GM13976 (cell line): ENCODE data around the gene RGS6.

ENCODE experiments used
- DNase-seq: peaks from one replicate; pipeline ENCODE4 v3.0.0; 2012; ENCODE audit warnings: low spot score
- in situ Hi-C: fragments of 300-500 bp; cut with MboI; formaldehyde crosslinking; loops from one replicate; pipeline ENCODE4 v1.12.0; 2022; ENCODE audit warnings: low sequenced_read_pairs, mixed read lengths, inconsistent platforms; ENCODE audit not compliant: unreplicated experiment
- TF ChIP-seq, protein P1 (sequence below): IDR thresholded peaks from 2 replicates; pipeline ENCODE4 v1.5.1; 2012; ENCODE audit warnings: borderline replicate concordance, mild to moderate bottlenecking; ENCODE audit not compliant: insufficient read depth; ENCODE audit errors: extremely low read depth, missing control alignments, control extremely low read depth

Gene RGS6

DNA sequence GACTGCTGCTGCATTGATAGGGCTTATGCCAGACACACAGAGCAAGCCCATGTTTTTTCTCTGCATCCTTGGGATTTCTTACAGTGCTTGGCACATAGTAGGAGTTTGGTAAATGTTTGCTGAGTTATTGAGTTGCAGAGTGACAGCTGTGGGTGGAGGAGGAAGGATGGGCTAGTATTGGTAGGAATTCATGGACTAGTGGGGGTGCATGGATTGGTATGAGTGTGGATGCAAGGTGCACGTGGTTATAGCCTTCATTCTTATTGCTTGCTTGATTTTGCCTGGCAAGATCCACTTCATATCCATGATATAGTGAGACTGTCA is 11.4 kb downstream of the RGS6 start:
- DNase-seq: no peak
- in situ Hi-C loops: no loop called here
- TF ChIP-seq, protein P1, sequence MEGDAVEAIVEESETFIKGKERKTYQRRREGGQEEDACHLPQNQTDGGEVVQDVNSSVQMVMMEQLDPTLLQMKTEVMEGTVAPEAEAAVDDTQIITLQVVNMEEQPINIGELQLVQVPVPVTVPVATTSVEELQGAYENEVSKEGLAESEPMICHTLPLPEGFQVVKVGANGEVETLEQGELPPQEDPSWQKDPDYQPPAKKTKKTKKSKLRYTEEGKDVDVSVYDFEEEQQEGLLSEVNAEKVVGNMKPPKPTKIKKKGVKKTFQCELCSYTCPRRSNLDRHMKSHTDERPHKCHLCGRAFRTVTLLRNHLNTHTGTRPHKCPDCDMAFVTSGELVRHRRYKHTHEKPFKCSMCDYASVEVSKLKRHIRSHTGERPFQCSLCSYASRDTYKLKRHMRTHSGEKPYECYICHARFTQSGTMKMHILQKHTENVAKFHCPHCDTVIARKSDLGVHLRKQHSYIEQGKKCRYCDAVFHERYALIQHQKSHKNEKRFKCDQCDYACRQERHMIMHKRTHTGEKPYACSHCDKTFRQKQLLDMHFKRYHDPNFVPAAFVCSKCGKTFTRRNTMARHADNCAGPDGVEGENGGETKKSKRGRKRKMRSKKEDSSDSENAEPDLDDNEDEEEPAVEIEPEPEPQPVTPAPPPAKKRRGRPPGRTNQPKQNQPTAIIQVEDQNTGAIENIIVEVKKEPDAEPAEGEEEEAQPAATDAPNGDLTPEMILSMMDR: no peak

DNA sequence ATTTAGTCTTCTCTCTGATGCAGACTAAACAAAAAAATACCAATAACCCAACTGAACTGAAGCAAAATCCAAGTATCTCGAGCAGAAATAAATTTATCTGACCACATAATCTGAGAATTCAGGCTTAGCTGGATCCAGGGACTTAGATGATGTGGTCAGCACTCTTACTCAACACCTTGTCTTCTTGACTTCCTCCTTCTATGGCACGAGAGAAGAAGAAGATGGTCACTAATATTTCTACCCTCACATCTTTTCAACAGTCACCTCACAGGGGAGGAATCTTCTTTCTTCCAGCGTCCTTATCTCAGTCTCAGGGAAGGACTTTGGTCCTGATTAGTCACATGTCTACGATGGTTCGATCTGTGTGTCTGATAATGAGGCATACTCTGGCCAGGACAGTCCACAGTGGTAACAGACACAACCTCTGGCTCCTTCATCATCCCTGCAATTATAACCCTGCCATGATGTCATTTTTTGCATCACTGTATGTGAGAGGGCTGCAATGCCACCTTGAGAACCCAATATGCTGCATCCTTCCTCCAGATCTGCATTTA is 15.8 kb downstream of the RGS6 start:
- TF ChIP-seq, protein P1: no peak
- in situ Hi-C loops: no loop called here
- DNase-seq: no peak

DNA sequence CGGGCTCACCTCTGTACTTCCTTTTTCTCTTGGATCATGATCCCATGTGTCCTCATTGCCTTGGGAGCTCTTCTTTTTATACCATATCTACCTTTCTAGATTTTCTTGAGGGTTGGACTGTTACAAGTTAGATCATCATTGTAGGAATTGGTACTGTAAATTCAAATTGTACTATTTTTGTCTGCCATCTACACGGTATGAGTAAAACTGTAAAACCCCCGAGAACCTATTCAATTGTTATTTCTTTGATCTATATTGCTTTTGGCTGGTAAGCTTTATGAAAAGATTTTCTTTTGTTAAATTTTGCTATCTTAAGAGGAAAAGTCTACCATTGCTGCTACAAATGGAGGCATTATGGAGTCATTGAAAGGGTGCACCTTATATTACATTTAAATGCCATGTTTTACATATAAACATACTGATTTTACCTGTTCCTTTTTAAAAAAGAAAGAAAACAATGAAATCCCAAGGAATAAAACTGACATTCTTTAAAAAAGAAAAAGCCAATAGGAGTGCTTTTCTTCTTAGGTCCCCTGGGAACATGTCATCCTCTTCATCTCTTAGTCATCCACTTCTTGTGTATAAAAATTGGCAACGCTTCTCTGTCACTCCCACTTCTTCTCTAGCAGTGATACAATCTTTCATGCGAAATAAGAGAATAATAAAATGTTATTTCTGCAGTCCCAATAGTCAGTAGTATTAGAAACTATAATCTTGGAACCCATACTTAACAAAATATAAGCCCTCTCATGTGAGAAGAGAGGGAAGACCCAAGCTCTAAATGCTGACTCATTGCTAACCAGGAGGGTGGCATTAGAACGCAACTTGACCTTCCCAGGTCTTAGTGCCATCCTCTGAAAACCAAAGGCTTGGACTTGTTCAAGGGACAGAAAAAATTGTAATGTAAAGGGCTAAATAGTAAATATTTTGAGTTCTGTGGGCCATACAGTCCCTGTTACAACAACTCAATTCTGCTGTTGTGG is 20.4 kb downstream of the RGS6 start:
- TF ChIP-seq, protein P1: no peak
- no peak for DNase-seq
- in situ Hi-C loops: no loop called here

DNA sequence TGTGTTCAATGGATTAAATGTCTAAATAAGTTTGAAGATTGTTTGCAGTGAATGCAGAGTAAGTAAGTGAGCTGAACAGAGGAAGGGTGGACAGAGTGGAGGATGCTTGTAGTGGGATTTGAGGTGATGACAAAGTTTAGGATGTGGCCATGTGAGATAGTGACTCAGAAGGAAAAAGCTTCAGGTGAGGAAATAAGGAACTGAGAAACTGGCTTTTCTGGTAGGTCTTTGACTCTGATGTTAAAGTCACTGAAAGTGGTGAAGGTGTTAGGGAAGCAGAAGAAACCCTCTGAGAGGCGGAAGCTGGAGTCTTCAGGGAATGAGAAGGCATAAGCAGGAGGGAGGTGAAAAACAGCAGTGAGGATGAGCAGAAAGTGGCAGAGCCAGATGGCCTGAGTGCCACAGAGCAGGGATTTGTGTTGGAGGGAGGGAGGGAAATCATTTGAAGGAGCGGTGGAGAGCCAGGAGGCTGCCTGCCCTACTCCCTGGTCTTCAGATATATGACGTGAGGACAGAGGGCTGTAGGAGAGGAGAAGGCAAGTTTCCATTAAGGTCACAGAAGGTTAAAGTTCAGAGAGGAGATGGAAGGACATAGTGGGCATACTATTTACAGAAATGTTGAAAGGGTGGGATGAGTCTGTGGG is 24.8 kb downstream of the RGS6 start:
- in situ Hi-C loops: no loop called here
- DNase-seq: peak; percentile 11
- TF ChIP-seq, protein P1: no peak

DNA sequence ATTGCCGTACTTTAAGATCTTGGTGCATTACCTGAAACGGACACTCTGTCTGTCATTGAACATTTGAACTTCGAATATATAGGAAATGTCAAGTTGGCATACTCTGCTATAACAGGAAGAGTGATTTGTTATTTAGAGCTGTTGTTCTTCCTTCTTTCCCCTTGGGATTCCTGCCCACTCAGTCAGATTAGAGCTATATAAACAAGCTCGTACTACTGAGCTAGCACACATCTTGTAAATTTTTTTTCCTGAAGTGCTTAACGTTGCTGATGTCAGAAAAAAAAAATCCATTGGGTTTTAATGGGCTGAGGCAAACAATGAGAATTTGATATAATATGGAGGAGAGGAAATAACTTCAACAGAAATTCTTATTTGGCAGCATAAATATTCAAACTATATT is 26.8 kb downstream of the RGS6 start:
- in situ Hi-C loops: no loop called here
- DNase-seq: no peak
- TF ChIP-seq, protein P1: no peak

DNA sequence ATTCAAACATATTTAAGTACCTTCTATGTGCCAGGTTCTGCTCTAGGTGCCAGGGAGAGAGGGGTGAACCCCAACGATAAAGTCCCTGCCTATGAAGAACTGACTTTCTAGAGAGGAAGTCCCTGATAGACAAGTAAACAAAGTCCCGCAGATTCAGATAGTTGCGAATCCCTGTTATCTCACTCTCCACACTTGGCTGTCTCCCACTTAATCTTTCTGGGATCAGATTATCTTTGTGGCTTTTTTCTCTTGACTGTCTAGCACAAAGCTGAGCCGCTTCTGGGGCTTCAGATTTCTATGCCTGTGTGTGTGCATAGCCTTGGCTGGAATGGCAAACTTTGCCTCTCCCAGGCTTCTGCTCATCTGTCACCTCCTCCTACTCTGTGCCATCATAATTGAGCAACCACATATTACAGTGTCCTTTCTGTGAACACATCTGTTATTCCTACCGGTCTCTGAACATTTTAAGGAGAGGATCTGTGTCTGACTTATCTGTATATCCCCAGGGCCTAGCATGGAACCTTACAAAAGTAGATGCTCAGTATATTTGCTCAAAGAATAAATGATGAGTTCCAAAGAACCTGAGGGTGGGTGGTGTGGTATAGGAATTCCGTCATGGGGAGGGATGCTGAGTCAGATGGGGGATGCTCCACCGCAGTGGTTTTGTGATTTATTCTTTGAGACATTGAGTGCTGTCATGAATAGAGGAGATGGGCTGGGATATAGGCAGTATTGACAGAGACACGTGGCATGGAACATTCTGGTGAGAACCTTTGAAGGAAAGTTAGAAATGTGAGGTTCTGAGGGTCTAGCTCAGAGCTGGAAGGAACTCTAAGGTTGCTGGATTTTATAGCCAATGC is 28.5 kb downstream of the RGS6 start:
- in situ Hi-C loops: no loop called here
- TF ChIP-seq, protein P1: no peak

More for the DNA sequence above, 28.5 kb downstream of the RGS6 start:
- DNase-seq: no peak
